Fibroblast of the aortic adventitia (primary cell): ENCODE data around the gene IL17F. TPM values are rescaled to one million over a fixed set of nuclear protein-coding genes. Genes with fewer than 3 reads are reported as not detected.

Experiments used
- DNase-seq: peaks from one replicate; pipeline ENCODE4 v3.0.0-alpha.2; 2010; ENCODE audit warnings: low read depth
- H3K4me3 ChIP-seq: 2 replicates; pipeline ENCODE4 v1.5.1; 2011; ENCODE audit warnings: low read depth, mild to moderate bottlenecking, control low read depth, low read length, moderate library complexity
- CTCF ChIP-seq: IDR thresholded peaks from 2 replicates; pipeline ENCODE4 v1.5.1; 2011; ENCODE audit warnings: mild to moderate bottlenecking, low read length, control low read depth, inconsistent platforms; ENCODE audit not compliant: insufficient read depth
- total RNA-seq: library from RNA; depleted of rRNA; stranded (reverse); fragments of >200 nt; gene quantifications from 2 replicates; pipeline ENCODE4 v1.2.3, GENCODE V29; 2012; ENCODE audit warnings: low replicate concordance

Gene IL17F
- total RNA-seq, 1 donor, result not detected

GRCh38 chr6:52251113-52251512 is 6.8 kb upstream of the IL17F start:
- TF ChIP-seq CTCF, result no peak
- no peak overlapping the region for H3K4me3 ChIP-seq
- DNase-seq, result no peak

- no peak for TF ChIP-seq CTCF
- no peak overlapping the region for H3K4me3 ChIP-seq
- DNase-seq, result no peak
Measured at GRCh38 chr6:52249078-52249477, 4.8 kb upstream of the IL17F start.

GRCh38 chr6:52245425-52245824 is 1.1 kb upstream of the IL17F start:
- DNase-seq, result no peak
- H3K4me3 ChIP-seq, result no peak overlapping the region
- TF ChIP-seq CTCF, result no peak

GRCh38 chr6:52243282-52243893 is 912 bp downstream of the IL17F start:
- peak; percentile 56 for DNase-seq
- no peak overlapping the region for H3K4me3 ChIP-seq
- no peak for TF ChIP-seq CTCF

GRCh38 chr6:52241819-52242218 is 2.5 kb downstream of the IL17F start:
- no peak for TF ChIP-seq CTCF
- DNase-seq, result no peak
- H3K4me3 ChIP-seq, result no peak overlapping the region

- TF ChIP-seq CTCF, result peak; percentile 63
- no peak overlapping the region for H3K4me3 ChIP-seq
- DNase-seq, result peak; percentile 60
Measured at GRCh38 chr6:52233975-52234823, 10.1 kb downstream of the IL17F start.

- TF ChIP-seq CTCF, result no peak
- DNase-seq, result no peak
- no peak overlapping the region for H3K4me3 ChIP-seq
Measured at GRCh38 chr6:52233005-52233404, 11.3 kb downstream of the IL17F start.
